Esophagus squamous epithelium (tissue), 5 donors: ENCODE measurements around the gene HLCS. TPM values are rescaled to one million over a fixed set of nuclear protein-coding genes. Genes with fewer than 3 reads are reported as not detected.

ENCODE experiments used
- DNase-seq: peaks from one replicate; lab custom pipeline; 2025; lab: John Stamatoyannopoulos, UW
- H3K27ac ChIP-seq, 4 donors: fragments of 200-600 bp; sonication (generic); one replicate each; pipeline ENCODE4 v1.5.1; 2016 to 2019; ENCODE audit warnings: mild to moderate bottlenecking in 1 of 4
- H3K27me3 ChIP-seq, 4 donors: fragments of 200-600 bp; sonication (generic); 1 replicate in 3 of 4; 2 replicates in 1 of 4; pipeline versions ENCODE4 v1.5.1 to v1.6.0; 2017 to 2021; ENCODE audit warnings: antibody characterized with exemption in 1 of 4
- H3K36me3 ChIP-seq, 3 donors: fragments of 200-600 bp; sonication (generic); one replicate each; pipeline ENCODE4 v1.5.1; 2016 to 2019
- H3K4me1 ChIP-seq, 3 donors: fragments of 200-600 bp; sonication (generic); one replicate each; pipeline ENCODE4 v1.5.1; 2017 to 2019
- H3K4me3 ChIP-seq, 4 donors: fragments of 200-600 bp; sonication (generic); 1 replicate in 3 of 4; 2 replicates in 1 of 4; pipeline ENCODE4 v1.5.1; 2016 to 2019; ENCODE audit warnings: mild to moderate bottlenecking in 2 of 4, moderate library complexity in 1 of 4
- H3K9me3 ChIP-seq, 3 donors: fragments of 200-600 bp; sonication (generic); one replicate each; pipeline ENCODE4 v1.5.1; 2016 to 2019
- CTCF ChIP-seq, 6 experiments: fragments of 450-650 bp in 4 of 6; fragments of 200-600 bp in 2 of 6; sonication (generic) in 2 of 6; IDR thresholded peaks; one replicate each; pipeline ENCODE4 v1.5.1; 2016 to 2019; ENCODE audit warnings: antibody characterized with exemption in 6 of 6, mild to moderate bottlenecking in 4 of 6, moderate library complexity in 4 of 6
- POLR2A ChIP-seq, 4 donors: fragments of 450-650 bp; IDR thresholded peaks; one replicate each; pipeline ENCODE4 v1.6.1; 2017; ENCODE audit warnings: antibody characterized with exemption in 4 of 4, mild to moderate bottlenecking in 4 of 4, moderate library complexity in 3 of 4
- WGBS, 2 donors: methylation state at CpG; one replicate each; pipeline ENCODE4 v1.1.5; 2018; 5-methylcytosine and 5-hydroxymethylcytosine counted together
- intact Hi-C: fragments of 100-400 bp; cut with DNase I; formaldehyde crosslinking; loops from one replicate; pipeline ENCODE4 v1.15.0; 2022
- total RNA-seq, 4 donors: library from RNA; depleted of rRNA; stranded (reverse); fragments of >200 nt; gene quantifications; one replicate each; pipeline ENCODE4 v1.1.0, GENCODE V29; 2016
- donor health status: DM: yes; HTN: yes; CAD: no.

HLCS gene
- total RNA-seq, 4 donors from 2014 or later = 6.3 to 19.5 (median 13.5) TPM

- WGBS, 2 donors = 83 to 87% methylated on average over 4 to 6 of the region's 6 CpGs
- no peaks in the 10 kb centered on the region for H3K4me1 ChIP-seq
- intact Hi-C loops = no loop called here
- H3K4me3 ChIP-seq = no peak overlapping the region
- peaks cover 0 to 32% (median 0%) of the 10 kb centered on the region in 3 donors for H3K36me3 ChIP-seq
- TF ChIP-seq POLR2A (IDR thresholded peaks at IDR 0.05) = no peak
- TF ChIP-seq CTCF (IDR thresholded peaks at IDR 0.05) = no peak
- H3K9me3 ChIP-seq = no peaks in the 10 kb centered on the region
- H3K27me3 ChIP-seq = no peaks in the 10 kb centered on the region
- no peak overlapping the region for H3K27ac ChIP-seq
- no peak for DNase-seq
Measured at GRCh38 chr21:36949171-36950141, 17.0 kb downstream of the HLCS start.

GRCh38 chr21:36948686-36949085 is 17.8 kb downstream of the HLCS start:
- intact Hi-C loops = no loop called here
- Histone ChIP-seq H3K27me3 (no peaks in the 10 kb centered on the region), H3K36me3 (peaks cover 0 to 32% (median 0%) of the 10 kb centered on the region in 3 donors), H3K4me1 (no peaks in the 10 kb centered on the region), H3K27ac (no peak overlapping the region), H3K9me3 (no peaks in the 10 kb centered on the region), H3K4me3 (no peak overlapping the region)
- TF ChIP-seq CTCF (IDR thresholded peaks at IDR 0.05) = no peak
- TF ChIP-seq POLR2A (IDR thresholded peaks at IDR 0.05) = no peak
- DNase-seq = no peak
- WGBS, 2 donors = 78 to 88% methylated on average over 6 of the region's 6 CpGs

GRCh38 chr21:36946949-36947356 is 19.5 kb downstream of the HLCS start:
- Histone ChIP-seq H3K27me3 (no peaks in the 10 kb centered on the region), H3K4me1 (no peaks in the 10 kb centered on the region), H3K27ac (no peak overlapping the region), H3K9me3 (no peaks in the 10 kb centered on the region), H3K36me3 (peaks cover 0 to 32% (median 0%) of the 10 kb centered on the region in 3 donors), H3K4me3 (no peak overlapping the region)
- intact Hi-C loops = no loop called here
- no peak for TF ChIP-seq CTCF (IDR thresholded peaks at IDR 0.05)
- no peak for TF ChIP-seq POLR2A (IDR thresholded peaks at IDR 0.05)
- no peak for DNase-seq
- WGBS, 2 donors = 62 to 67% methylated on average over 11 of the region's 11 CpGs

- H3K36me3 ChIP-seq = peaks cover 0 to 36% (median 0%) of the 10 kb centered on the region in 3 donors
- H3K4me1 ChIP-seq = no peaks in the 10 kb centered on the region
- H3K4me3 ChIP-seq = no peak overlapping the region
- intact Hi-C loops = no loop called here
- H3K27me3 ChIP-seq = no peaks in the 10 kb centered on the region
- DNase-seq = no peak
- H3K9me3 ChIP-seq = no peaks in the 10 kb centered on the region
- no peak overlapping the region for H3K27ac ChIP-seq
- TF ChIP-seq POLR2A (IDR thresholded peaks at IDR 0.05) = no peak
- TF ChIP-seq CTCF (IDR thresholded peaks at IDR 0.05) = no peak
- WGBS, 2 donors = 87% methylated on average over 6 of the region's 6 CpGs
Measured at GRCh38 chr21:36945496-36946138, 20.9 kb downstream of the HLCS start.
